Measurements from ENCODE around the gene FIBCD1.

The FIBCD1 gene

GRCh38 chr9:130948266-130948665 is 9.2 kb upstream of the FIBCD1 start:
- no peak for TF ChIP-seq CTCF (IDR thresholded peaks at IDR 0.05)
- no peak overlapping the region for H3K9ac ChIP-seq
- H3K4me2 ChIP-seq (ENCODE audit: low read length), result no peak overlapping the region
- H3K4me1 ChIP-seq, result no peaks in the 10 kb centered on the region
- H3K4me3 ChIP-seq (ENCODE audit: low read depth, low read length), result no peak overlapping the region
- H3K27me3 ChIP-seq (ENCODE audit: control insufficient read depth, insufficient read depth, low read length), result no peaks in the 10 kb centered on the region
- H2AFZ ChIP-seq, result no peak overlapping the region
- no peaks in the 10 kb centered on the region for H3K36me3 ChIP-seq (ENCODE audit: control insufficient read depth, insufficient read depth, low read length)
- H3K9me3 ChIP-seq (ENCODE audit: control insufficient read depth, low read length), result no peaks in the 10 kb centered on the region
- H3K79me2 ChIP-seq, result no peaks in the 10 kb centered on the region
- no peak overlapping the region for H3K27ac ChIP-seq

GRCh38 chr9:130947618-130948140 is 8.6 kb upstream of the FIBCD1 start:
- Histone ChIP-seq H3K79me2 (no peaks in the 10 kb centered on the region), H3K9ac (no peak overlapping the region)

GRCh38 chr9:130946766-130947617 is 7.9 kb upstream of the FIBCD1 start:
- Histone ChIP-seq H3K9ac (no peak overlapping the region), H3K4me2 (ENCODE audit: low read length) (no peak overlapping the region), H3K4me3 (ENCODE audit: low read depth, low read length) (no peak overlapping the region), H3K9me3 (ENCODE audit: control insufficient read depth, low read length) (no peaks in the 10 kb centered on the region), H2AFZ (no peak overlapping the region), H3K27ac (no peak overlapping the region), H3K4me1 (no peaks in the 10 kb centered on the region), H3K79me2 (no peaks in the 10 kb centered on the region), H3K27me3 (ENCODE audit: control insufficient read depth, insufficient read depth, low read length) (no peaks in the 10 kb centered on the region), H3K36me3 (ENCODE audit: control insufficient read depth, insufficient read depth, low read length) (no peaks in the 10 kb centered on the region)
- TF ChIP-seq CTCF (IDR thresholded peaks at IDR 0.05), result no peak

More at GRCh38 chr9:130947618-130948140, 8.6 kb upstream of the FIBCD1 start:
- Histone ChIP-seq H3K27ac (no peak overlapping the region), H2AFZ (no peak overlapping the region), H3K36me3 (ENCODE audit: control insufficient read depth, insufficient read depth, low read length) (no peaks in the 10 kb centered on the region), H3K4me1 (no peaks in the 10 kb centered on the region), H3K27me3 (ENCODE audit: control insufficient read depth, insufficient read depth, low read length) (no peaks in the 10 kb centered on the region), H3K9me3 (ENCODE audit: control insufficient read depth, low read length) (no peaks in the 10 kb centered on the region), H3K4me2 (ENCODE audit: low read length) (no peak overlapping the region), H3K4me3 (ENCODE audit: low read depth, low read length) (no peak overlapping the region)
- TF ChIP-seq CTCF (IDR thresholded peaks at IDR 0.05), result no peak

- no peak for TF ChIP-seq CTCF (IDR thresholded peaks at IDR 0.05)
- Histone ChIP-seq H3K4me2 (ENCODE audit: low read length) (no peak overlapping the region), H3K4me3 (ENCODE audit: low read depth, low read length) (no peak overlapping the region), H3K79me2 (no peaks in the 10 kb centered on the region), H3K27me3 (ENCODE audit: control insufficient read depth, insufficient read depth, low read length) (no peaks in the 10 kb centered on the region), H2AFZ (no peak overlapping the region), H3K9ac (no peak overlapping the region), H3K36me3 (ENCODE audit: control insufficient read depth, insufficient read depth, low read length) (no peaks in the 10 kb centered on the region), H3K9me3 (ENCODE audit: control insufficient read depth, low read length) (no peaks in the 10 kb centered on the region), H3K27ac (no peak overlapping the region), H3K4me1 (no peaks in the 10 kb centered on the region)
Measured at GRCh38 chr9:130945173-130945572, 6.1 kb upstream of the FIBCD1 start.
